NOMO-1 (cell line): Measurements from ENCODE around the gene FARP1.

Experiments used
- DNase-seq, 2 experiments: peaks; one replicate each; lab custom pipeline; 2025; ENCODE audit not compliant: unreplicated experiment in 2 of 2; lab: John Stamatoyannopoulos, UW

Gene FARP1

DNA sequence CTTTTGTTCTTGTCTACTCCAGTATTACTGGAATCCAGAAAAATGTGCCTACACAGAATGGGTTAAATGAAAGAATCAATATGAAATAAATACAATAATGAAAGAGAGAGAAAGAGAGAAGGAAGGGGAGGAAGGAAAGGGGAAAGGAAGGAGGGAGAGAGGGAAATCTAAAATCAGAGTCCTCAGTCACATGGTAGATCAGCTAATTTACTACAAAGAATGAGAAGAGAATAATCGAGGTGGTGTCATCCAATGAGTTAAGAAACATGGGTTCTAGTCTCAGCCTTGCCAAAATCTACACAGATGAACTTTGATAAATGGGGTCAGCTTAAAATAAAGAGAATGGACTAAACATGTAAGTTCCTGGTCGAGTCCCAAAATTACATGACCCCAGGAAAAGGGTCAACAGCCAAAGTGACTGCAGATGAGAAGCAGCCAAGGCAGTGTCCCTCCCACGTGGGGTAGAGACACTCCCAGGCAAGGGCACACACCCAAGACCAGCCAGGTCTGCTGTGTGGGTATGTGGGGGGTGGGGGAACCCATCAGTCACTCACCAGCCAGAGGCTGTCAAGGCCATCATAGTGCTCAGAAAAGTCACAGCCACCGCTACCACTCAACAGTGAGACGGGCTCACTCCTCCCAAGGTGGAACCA lies 330.4 kb downstream of the FARP1 start:
- DNase-seq: no peak

GRCh38 chr13:98473788-98474144 lies 330.9 kb downstream of the FARP1 start:
- DNase-seq: no peak

GRCh38 chr13:98474292-98474691 lies 331.4 kb downstream of the FARP1 start:
- DNase-seq: no peak

DNA sequence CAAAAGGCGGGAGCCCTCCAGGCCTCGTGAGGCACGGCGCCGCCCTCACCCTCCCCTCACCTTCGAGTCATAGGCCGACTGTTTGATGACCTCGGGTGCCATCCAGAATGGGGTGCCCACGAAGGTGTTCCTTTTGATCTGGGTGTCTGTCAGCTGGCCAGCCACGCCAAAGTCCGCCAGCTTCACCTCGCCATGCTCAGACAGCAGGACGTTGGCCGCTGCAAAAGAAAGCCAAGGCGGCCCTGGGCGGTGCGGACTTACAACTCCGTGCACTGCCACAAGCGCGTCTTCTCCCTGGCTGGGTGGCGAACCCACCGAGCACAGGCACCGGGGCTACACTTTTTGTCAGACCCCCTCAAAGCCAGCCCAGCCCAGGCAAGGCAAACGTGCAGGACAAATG lies 331.9 kb downstream of the FARP1 start:
- no peak for DNase-seq

DNA sequence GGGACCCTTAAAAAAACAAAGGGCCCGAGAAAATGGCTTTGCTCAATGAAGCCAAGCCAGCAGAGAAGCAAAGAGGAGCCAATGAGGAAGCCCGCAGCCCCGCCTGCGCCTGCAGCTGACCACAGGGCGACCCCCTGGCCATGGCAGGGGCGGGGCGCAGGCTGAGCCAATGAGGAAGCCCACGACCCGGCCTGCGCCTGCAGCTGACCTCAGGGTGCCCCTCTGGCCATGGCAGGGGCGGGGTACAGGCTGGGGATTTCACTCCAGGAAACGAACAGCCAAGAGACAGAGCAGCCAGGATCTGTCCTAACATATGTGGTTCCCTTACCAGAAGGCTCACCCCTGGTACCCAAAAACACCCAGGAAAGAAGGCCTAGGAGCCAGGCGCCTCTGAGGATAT lies 332.6 kb downstream of the FARP1 start:
- no peak for DNase-seq

- DNase-seq: no peak
Observed at GRCh38 chr13:98476106-98476505, 333.2 kb downstream of the FARP1 start.

DNA sequence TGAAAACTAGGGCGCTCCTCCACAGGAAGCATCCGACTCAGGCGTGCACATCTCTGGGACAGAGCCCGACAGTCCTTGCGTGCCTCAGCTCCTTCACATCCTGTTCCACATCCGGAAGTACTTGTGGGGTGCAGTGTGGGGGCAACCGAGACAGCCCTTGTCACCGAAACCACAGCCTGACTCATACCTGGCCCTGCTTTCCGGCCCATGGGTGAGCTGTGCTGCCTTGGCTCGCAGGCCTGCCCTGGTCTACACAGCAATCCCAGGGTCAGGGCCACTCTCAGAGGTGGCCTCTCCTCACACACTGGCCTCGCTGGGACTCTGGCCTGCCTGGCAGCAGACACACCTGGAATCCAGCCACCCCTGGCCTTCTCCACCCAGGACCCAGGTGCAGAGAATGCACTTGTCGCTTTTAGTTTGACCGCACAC lies 333.7 kb downstream of the FARP1 start:
- peak; percentile 83 to 88 for DNase-seq

- DNase-seq: no peak
Observed at GRCh38 chr13:98478189-98479129, 335.6 kb downstream of the FARP1 start.

GRCh38 chr13:98479496-98480003 lies 336.7 kb downstream of the FARP1 start:
- DNase-seq: no peak

- no peak for DNase-seq
Observed at GRCh38 chr13:98480915-98481877, 338.3 kb downstream of the FARP1 start.

- DNase-seq: no peak
Observed at GRCh38 chr13:98482476-98483444, 339.9 kb downstream of the FARP1 start.

DNA sequence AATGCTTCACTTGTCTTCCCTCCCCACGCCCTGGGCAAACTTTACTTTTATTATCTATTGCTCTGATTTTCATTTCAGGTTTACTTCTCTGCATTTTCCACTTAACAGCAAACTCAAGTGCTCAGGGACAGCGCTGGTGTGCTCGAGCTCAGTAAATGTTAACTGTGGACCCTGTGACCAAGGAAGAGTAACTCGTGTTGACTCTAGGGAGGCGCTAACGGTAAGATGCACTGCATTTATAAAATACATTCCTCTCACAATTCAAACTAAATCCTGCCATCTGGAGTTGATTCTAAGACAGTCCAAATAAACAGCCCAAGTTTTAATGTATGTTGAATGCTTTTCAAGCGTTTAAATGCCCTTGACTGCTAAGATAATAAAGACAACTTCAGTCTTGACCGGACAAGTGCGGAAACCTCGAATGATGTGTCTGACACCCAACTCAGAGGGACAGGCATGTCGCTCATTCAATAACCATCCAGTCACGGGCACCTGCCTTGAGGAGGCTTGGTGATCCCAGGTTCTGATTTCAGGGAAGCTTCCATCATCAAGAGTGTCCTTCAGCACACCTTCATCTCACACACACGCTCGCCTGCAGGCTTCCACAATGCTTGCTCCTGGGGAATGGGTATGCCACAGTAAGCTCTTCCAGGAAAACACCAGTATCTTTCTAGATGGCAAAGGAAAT lies 340.9 kb downstream of the FARP1 start:
- no peak for DNase-seq

DNA sequence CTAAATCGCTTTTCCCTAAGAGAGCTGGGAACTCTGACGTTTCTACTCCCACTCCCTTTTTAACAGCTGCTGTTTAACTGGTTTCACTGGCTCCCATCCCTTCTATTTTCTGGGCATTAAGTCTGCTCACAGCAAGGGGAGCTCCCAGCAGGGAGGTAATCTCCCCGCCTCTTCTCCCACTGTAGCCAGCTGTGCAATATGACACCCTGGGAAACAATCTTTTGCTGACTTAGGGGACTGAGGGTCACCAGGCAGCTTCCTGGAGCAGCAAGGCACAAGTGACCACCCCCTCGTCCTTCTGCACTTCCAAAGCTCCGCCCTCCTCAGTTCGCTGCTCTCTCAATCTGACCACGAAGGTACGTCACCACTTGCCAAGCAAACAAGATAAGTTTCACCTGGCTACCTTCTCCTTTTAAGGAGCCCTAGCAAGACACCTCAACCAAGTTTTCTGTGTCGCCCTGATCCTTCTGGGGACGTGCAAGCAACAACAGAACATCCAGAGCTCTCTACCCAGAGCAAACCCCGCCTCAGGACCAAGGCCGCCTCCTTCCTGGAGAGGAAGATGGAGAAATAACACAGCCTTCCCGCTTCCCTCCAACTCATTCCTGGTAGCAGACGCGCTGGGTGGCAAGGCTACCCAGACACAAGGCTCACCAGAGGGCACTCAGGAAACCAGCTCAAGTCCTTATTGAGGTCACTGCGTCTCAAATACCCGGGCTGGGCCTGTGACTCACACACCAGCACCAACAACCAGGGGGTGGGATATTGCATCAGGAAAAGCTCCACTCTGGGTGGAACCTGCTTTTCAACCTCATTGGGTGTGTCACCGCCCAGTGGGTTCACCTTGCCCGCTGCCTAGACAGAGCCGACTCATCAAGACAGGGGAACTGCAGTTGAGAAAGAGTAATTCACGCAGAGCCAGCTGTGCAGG lies 341.7 kb downstream of the FARP1 start:
- DNase-seq: peak; percentile 80 to 93

- DNase-seq: no peak
Observed at GRCh38 chr13:98485561-98485960, 342.7 kb downstream of the FARP1 start.

- DNase-seq: no peak
Observed at GRCh38 chr13:98486412-98486811, 343.5 kb downstream of the FARP1 start.

- DNase-seq: no peak
Observed at GRCh38 chr13:98487016-98487415, 344.1 kb downstream of the FARP1 start.

DNA sequence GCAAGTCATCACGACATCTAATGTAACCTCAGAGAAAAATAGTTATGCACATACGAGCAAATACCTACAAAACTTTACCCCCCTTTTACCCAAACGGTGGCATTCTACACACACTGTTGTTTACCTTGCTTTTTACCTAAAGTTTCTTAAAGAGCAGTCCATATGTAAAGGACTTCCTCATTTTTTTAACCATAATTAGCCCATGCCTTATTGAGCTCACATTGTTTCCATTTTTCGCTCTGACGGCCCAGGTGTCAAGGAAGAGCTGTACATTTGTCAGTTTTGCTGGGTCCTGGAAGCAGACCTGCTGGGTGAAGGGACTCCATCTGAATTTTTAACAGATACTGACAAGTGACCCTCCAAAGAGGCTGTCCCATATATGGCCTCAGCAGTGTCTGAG lies 344.6 kb downstream of the FARP1 start:
- DNase-seq: peak; percentile 30 to 43

DNA sequence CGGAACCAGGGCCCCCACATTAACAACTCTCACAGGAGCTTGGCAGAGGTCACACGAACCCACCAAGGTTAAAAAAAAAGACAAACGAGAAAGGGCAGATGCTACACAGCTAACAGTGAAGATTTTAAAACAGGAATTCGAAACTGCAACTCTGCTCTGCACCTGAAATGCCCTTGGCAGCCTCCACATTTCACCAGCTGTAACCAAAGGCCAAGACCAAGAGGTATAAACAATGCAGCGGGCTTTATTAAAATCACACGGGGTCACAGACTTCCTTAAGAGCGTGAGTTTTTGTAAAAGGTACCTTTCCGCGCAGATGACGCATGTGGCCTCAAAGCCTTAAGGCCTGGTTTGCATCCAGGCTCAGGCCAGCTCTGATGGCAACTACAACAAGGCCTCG lies 345.8 kb downstream of the FARP1 start:
- DNase-seq: no peak
